ENCODE data around the gene COL23A1. TPM values are rescaled to one million over a fixed set of nuclear protein-coding genes. Genes with fewer than 3 reads are reported as not detected.
"Not testable (repeated sequence)": the region's sequence is repeated elsewhere in the genome, so short reads cannot be mapped to it uniquely, and the experiment has no call there.

Gene COL23A1
- polyA plus RNA-seq, 4 donors: 5.8 to 13.4 (median 7.7) TPM

GRCh38 chr5:178264044-178264443 lies 326.1 kb downstream of the COL23A1 start:
- no peak for DNase-seq (ENCODE audit: low read depth in 4 of 4, low spot score in 3 of 4)

- no peak for DNase-seq (ENCODE audit: low read depth in 4 of 4, low spot score in 3 of 4)
These were observed 328.3 kb downstream of the COL23A1 start for GRCh38 chr5:178261666-178262600.

GRCh38 chr5:178259623-178260536 lies 330.3 kb downstream of the COL23A1 start:
- DNase-seq (ENCODE audit: low read depth in 4 of 4, low spot score in 3 of 4): no peak

- no peak for DNase-seq (ENCODE audit: low read depth in 4 of 4, low spot score in 3 of 4)
These were observed 332.5 kb downstream of the COL23A1 start for GRCh38 chr5:178257650-178258049.

- no peak for DNase-seq (ENCODE audit: low read depth in 4 of 4, low spot score in 3 of 4)
These were observed 333.4 kb downstream of the COL23A1 start for GRCh38 chr5:178256746-178257145.

- not testable (repeated sequence) for DNase-seq (ENCODE audit: low read depth in 4 of 4, low spot score in 3 of 4)
These were observed 336.6 kb downstream of the COL23A1 start for GRCh38 chr5:178253632-178254031.

GRCh38 chr5:178252258-178252657 lies 337.9 kb downstream of the COL23A1 start:
- no peak for DNase-seq (ENCODE audit: low read depth in 4 of 4, low spot score in 3 of 4)

- no peak for DNase-seq (ENCODE audit: low read depth in 4 of 4, low spot score in 3 of 4)
These were observed 339.9 kb downstream of the COL23A1 start for GRCh38 chr5:178250263-178250662.

GRCh38 chr5:178249191-178249989 lies 340.8 kb downstream of the COL23A1 start:
- DNase-seq (ENCODE audit: low read depth in 4 of 4, low spot score in 3 of 4): no peak

GRCh38 chr5:178248750-178249149 lies 341.4 kb downstream of the COL23A1 start:
- DNase-seq (ENCODE audit: low read depth in 4 of 4, low spot score in 3 of 4): no peak

- no peak for DNase-seq (ENCODE audit: low read depth in 4 of 4, low spot score in 3 of 4)
These were observed 342.4 kb downstream of the COL23A1 start for GRCh38 chr5:178247481-178248456.

GRCh38 chr5:178246624-178247279 lies 343.4 kb downstream of the COL23A1 start:
- DNase-seq (ENCODE audit: low read depth in 4 of 4, low spot score in 3 of 4): no peak

- DNase-seq (ENCODE audit: low read depth in 4 of 4, low spot score in 3 of 4): no peak
These were observed 344.8 kb downstream of the COL23A1 start for GRCh38 chr5:178245389-178245788.

GRCh38 chr5:178244576-178244975 lies 345.6 kb downstream of the COL23A1 start:
- DNase-seq (ENCODE audit: low read depth in 4 of 4, low spot score in 3 of 4): no peak

- no peak for DNase-seq (ENCODE audit: low read depth in 4 of 4, low spot score in 3 of 4)
These were observed 347.8 kb downstream of the COL23A1 start for GRCh38 chr5:178242416-178242815.

- no peak for DNase-seq (ENCODE audit: low read depth in 4 of 4, low spot score in 3 of 4)
These were observed 348.4 kb downstream of the COL23A1 start for GRCh38 chr5:178241688-178242231.

- DNase-seq (ENCODE audit: low read depth in 4 of 4, low spot score in 3 of 4): no peak
These were observed 348.9 kb downstream of the COL23A1 start for GRCh38 chr5:178241231-178241663.

- DNase-seq (ENCODE audit: low read depth in 4 of 4, low spot score in 3 of 4): no peak
These were observed 349.4 kb downstream of the COL23A1 start for GRCh38 chr5:178240766-178241165.
